Activated T-helper 1 cell treated with anti-CD3 and anti-CD28 coated beads, Interleukin-12 subunit alpha, Interleukin-12 subunit beta, Interleukin-2, Interleukin-4 antibody, amounts not matched to agents 30 ng/mL and 10 ng/mL and 1 ng/mL, durations not matched to agents 14 hours and 24 hours and 36 hours (primary cell): ENCODE results near the gene YKT6. TPM values are rescaled to one million over a fixed set of nuclear protein-coding genes. Genes with fewer than 3 reads are reported as not detected.

Source experiments
- DNase-seq: peaks from one replicate; pipeline ENCODE4 v3.0.0; 2021; ENCODE audit warnings: low spot score
- H3K27ac Mint-ChIP-seq: one replicate; pipeline ENCODE4 v1.8.0; 2021; ENCODE audit warnings: mild to moderate bottlenecking, mixed read lengths
- H3K27me3 Mint-ChIP-seq: one replicate; pipeline ENCODE4 v1.8.0; 2022; ENCODE audit warnings: mild to moderate bottlenecking, moderate library complexity, mixed read lengths; ENCODE audit not compliant: insufficient read depth
- H3K36me3 Mint-ChIP-seq: one replicate; pipeline ENCODE4 v1.8.0; 2021; ENCODE audit warnings: low read depth, mixed read lengths
- H3K4me1 Mint-ChIP-seq: one replicate; pipeline ENCODE4 v1.8.0; 2021; ENCODE audit warnings: low read depth, mixed read lengths
- H3K4me3 Mint-ChIP-seq: one replicate; pipeline ENCODE4 v1.8.0; 2021; ENCODE audit warnings: mild to moderate bottlenecking, moderate library complexity, mixed read lengths
- H3K9me3 Mint-ChIP-seq: one replicate; pipeline ENCODE4 v1.8.0; 2021; ENCODE audit warnings: mixed read lengths
- intact Hi-C: fragments of 100-400 bp; cut with micrococcal nuclease; formaldehyde crosslinking; loops from one replicate; pipeline ENCODE4 v1.15.1; 2024
- total RNA-seq: library from RNA; stranded (reverse); gene quantifications from 2 replicates; pipeline ENCODE4 v1.2.3, GENCODE V29; 2022

The YKT6 gene
- total RNA-seq, 1 donor from 2014 or later, result 92.1 TPM

GRCh38 chr7:44177570-44178131, 23.1 kb upstream of the YKT6 start:
- H3K27ac Mint-ChIP-seq, result no peak overlapping the region
- no peak overlapping the region for H3K4me3 Mint-ChIP-seq
- intact Hi-C loops, result no loop called here
- no peak for DNase-seq
- no peaks in the 10 kb centered on the region for H3K4me1 Mint-ChIP-seq
- H3K27me3 Mint-ChIP-seq, result peaks cover 16% of the 10 kb centered on the region
- no peaks in the 10 kb centered on the region for H3K36me3 Mint-ChIP-seq
- H3K9me3 Mint-ChIP-seq, result no peaks in the 10 kb centered on the region

- DNase-seq, result no peak
- Mint-ChIP-seq H3K9me3 (no peaks in the 10 kb centered on the region), H3K36me3 (no peaks in the 10 kb centered on the region), H3K4me1 (no peaks in the 10 kb centered on the region), H3K4me3 (no peak overlapping the region), H3K27me3 (peaks cover 7% of the 10 kb centered on the region), H3K27ac (no peak overlapping the region)
- intact Hi-C loops, result no loop called here
Measured at GRCh38 chr7:44180631-44181030, 20.1 kb upstream of the YKT6 start.

- no peak overlapping the region for H3K4me3 Mint-ChIP-seq
- H3K27me3 Mint-ChIP-seq, result peaks cover 7% of the 10 kb centered on the region
- H3K27ac Mint-ChIP-seq, result no peak overlapping the region
- H3K4me1 Mint-ChIP-seq, result no peaks in the 10 kb centered on the region
- H3K36me3 Mint-ChIP-seq, result no peaks in the 10 kb centered on the region
- DNase-seq, result no peak
- no peaks in the 10 kb centered on the region for H3K9me3 Mint-ChIP-seq
- intact Hi-C loops, result no loop called here
Measured at GRCh38 chr7:44182827-44183226, 18.0 kb upstream of the YKT6 start.

- no peaks in the 10 kb centered on the region for H3K4me1 Mint-ChIP-seq
Measured at GRCh38 chr7:44183386-44183785, 17.4 kb upstream of the YKT6 start.

GRCh38 chr7:44184206-44184872, 16.4 kb upstream of the YKT6 start:
- Mint-ChIP-seq H3K4me3 (no peak overlapping the region), H3K36me3 (no peaks in the 10 kb centered on the region), H3K9me3 (no peaks in the 10 kb centered on the region), H3K27me3 (peaks cover 7% of the 10 kb centered on the region), H3K27ac (no peak overlapping the region), H3K4me1 (no peaks in the 10 kb centered on the region)
- no peak for DNase-seq
- intact Hi-C loops, result no loop called here

More at GRCh38 chr7:44183386-44183785, 17.4 kb upstream of the YKT6 start:
- no peak overlapping the region for H3K27ac Mint-ChIP-seq
- no peaks in the 10 kb centered on the region for H3K9me3 Mint-ChIP-seq
- no peaks in the 10 kb centered on the region for H3K36me3 Mint-ChIP-seq
- peaks cover 9% of the 10 kb centered on the region for H3K27me3 Mint-ChIP-seq
- no peak for DNase-seq
- intact Hi-C loops, result no loop called here
- no peak overlapping the region for H3K4me3 Mint-ChIP-seq

GRCh38 chr7:44184873-44185446, 15.8 kb upstream of the YKT6 start:
- Mint-ChIP-seq H3K4me3 (no peak overlapping the region), H3K9me3 (no peaks in the 10 kb centered on the region), H3K27ac (no peak overlapping the region), H3K36me3 (no peaks in the 10 kb centered on the region), H3K27me3 (peaks cover 5% of the 10 kb centered on the region), H3K4me1 (no peaks in the 10 kb centered on the region)
- intact Hi-C loops, result no loop called here
- no peak for DNase-seq

GRCh38 chr7:44185729-44186128, 15.0 kb upstream of the YKT6 start:
- intact Hi-C loops, result no loop called here
- Mint-ChIP-seq H3K9me3 (no peaks in the 10 kb centered on the region), H3K27me3 (peaks cover 2% of the 10 kb centered on the region), H3K4me3 (no peak overlapping the region), H3K4me1 (no peaks in the 10 kb centered on the region), H3K36me3 (no peaks in the 10 kb centered on the region), H3K27ac (no peak overlapping the region)
- no peak for DNase-seq

- DNase-seq, result no peak
- H3K27ac Mint-ChIP-seq, result no peak overlapping the region
- intact Hi-C loops, result no loop called here
- H3K36me3 Mint-ChIP-seq, result no peaks in the 10 kb centered on the region
- H3K4me1 Mint-ChIP-seq, result no peaks in the 10 kb centered on the region
- no peaks in the 10 kb centered on the region for H3K9me3 Mint-ChIP-seq
- no peak overlapping the region for H3K4me3 Mint-ChIP-seq
- peaks cover 4% of the 10 kb centered on the region for H3K27me3 Mint-ChIP-seq
Measured at GRCh38 chr7:44186736-44187135, 14.0 kb upstream of the YKT6 start.

- no peak for DNase-seq
- no peaks in the 10 kb centered on the region for H3K4me1 Mint-ChIP-seq
- H3K27me3 Mint-ChIP-seq, result peaks cover 4% of the 10 kb centered on the region
- H3K4me3 Mint-ChIP-seq, result no peak overlapping the region
- H3K27ac Mint-ChIP-seq, result no peak overlapping the region
- no peaks in the 10 kb centered on the region for H3K36me3 Mint-ChIP-seq
- intact Hi-C loops, result no loop called here
- no peaks in the 10 kb centered on the region for H3K9me3 Mint-ChIP-seq
Measured at GRCh38 chr7:44187636-44188416, 13.0 kb upstream of the YKT6 start.

GRCh38 chr7:44188480-44189225, 12.1 kb upstream of the YKT6 start:
- intact Hi-C loops, result no loop called here
- peaks cover 4% of the 10 kb centered on the region for H3K27me3 Mint-ChIP-seq
- no peaks in the 10 kb centered on the region for H3K9me3 Mint-ChIP-seq
- no peak for DNase-seq
- no peak overlapping the region for H3K27ac Mint-ChIP-seq
- no peaks in the 10 kb centered on the region for H3K4me1 Mint-ChIP-seq
- H3K36me3 Mint-ChIP-seq, result no peaks in the 10 kb centered on the region
- no peak overlapping the region for H3K4me3 Mint-ChIP-seq

- Mint-ChIP-seq H3K36me3 (no peaks in the 10 kb centered on the region), H3K9me3 (no peaks in the 10 kb centered on the region), H3K27ac (no peak within 1 kb of the TSS), H3K4me3 (no peak within 1 kb of the TSS), H3K27me3 (peaks cover 4% of the 10 kb centered on the region), H3K4me1 (peaks cover 6% of the 10 kb centered on the region)
- DNase-seq, result no peak
- intact Hi-C loops, result no loop called here
Measured at GRCh38 chr7:44189286-44189992, 11.3 kb upstream of the YKT6 start, which contains the start of gene GCK. TSS of gene GCK (minus strand) at chr7:44189439. CDS start at chr7:44188953, 486 bp downstream.
